Endometrium (tissue), 2 donors: Measurements from ENCODE around the gene PRPF18.
"Not testable (repeated sequence)": the region's sequence is repeated elsewhere in the genome, so short reads cannot be mapped to it uniquely, and the experiment has no call there.

Experiments used
- FAIRE-seq: peaks from 2 replicates; lab custom pipeline; 2012; peaks lifted over from hg19 to GRCh38; lab: Jason Lieb, UNC
- donor health status: control.
- donor health status: control.

The PRPF18 gene

GRCh38 chr10:13586676-13587355, at the start of gene PRPF18:
Gene PRPF18, plus strand, starts transcription at chr10:13586965. Its CDS starts 122 bp downstream, at chr10:13587087.
- peak; percentile 75 for FAIRE-seq

DNA sequence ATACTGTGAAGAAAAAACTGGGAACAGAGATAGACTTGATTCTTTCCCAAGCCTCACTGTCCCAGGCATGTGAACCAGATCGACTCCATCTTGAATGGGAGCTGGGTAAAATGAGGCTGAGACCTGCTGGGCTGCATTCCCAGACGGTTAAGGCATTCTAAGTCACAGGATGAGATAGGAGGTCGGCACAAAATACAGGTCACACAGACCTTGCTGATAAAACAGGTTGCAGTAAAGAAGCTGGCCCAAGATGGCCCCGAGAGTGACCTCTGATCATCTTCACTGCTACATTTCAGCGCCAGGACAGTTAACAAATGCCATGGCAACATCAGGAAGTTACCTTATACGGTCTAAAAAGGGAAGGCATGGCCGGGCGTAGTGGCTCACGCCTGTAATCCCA, 48.8 kb upstream of the PRPF18 start:
- not testable (repeated sequence) for FAIRE-seq

GRCh38 chr10:13542533-13542932, 44.2 kb upstream of the PRPF18 start:
- FAIRE-seq, result no peak

GRCh38 chr10:13550802-13551201, 36.0 kb upstream of the PRPF18 start:
- FAIRE-seq, result no peak

DNA sequence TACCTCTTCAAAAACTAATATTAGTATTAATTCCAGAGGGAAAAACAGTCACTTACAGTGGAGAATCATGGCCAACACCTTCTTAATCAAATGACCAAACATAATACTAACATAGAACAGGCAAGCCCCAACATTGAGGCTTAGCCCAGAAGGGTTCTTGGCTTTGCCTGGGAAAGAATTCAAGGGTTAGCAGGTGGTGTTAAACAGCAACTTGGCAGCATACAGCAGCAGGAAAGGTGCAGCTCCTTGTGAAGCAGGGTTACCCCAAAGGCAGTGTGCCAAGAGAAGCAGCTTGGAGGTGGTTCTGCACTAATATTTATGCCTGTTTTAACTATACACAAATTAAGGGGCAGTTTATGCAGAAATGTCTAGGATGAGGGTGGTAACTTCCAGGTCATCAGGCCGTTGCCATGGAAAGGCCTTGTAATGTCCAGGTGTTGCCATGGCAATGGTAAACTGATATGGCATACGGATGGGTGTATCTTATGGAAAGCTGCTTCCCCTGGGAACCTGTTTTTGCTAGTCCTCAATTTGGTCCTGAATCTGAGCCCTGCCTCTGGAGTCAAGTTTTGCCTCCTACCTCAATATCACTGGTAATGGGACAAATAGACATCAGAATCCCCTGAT, 30.8 kb upstream of the PRPF18 start:
- FAIRE-seq, result no peak

GRCh38 chr10:13559124-13559700, 27.6 kb upstream of the PRPF18 start:
- FAIRE-seq, result no peak

- FAIRE-seq, result no peak
Measured at GRCh38 chr10:13560597-13560996, 26.2 kb upstream of the PRPF18 start.

DNA sequence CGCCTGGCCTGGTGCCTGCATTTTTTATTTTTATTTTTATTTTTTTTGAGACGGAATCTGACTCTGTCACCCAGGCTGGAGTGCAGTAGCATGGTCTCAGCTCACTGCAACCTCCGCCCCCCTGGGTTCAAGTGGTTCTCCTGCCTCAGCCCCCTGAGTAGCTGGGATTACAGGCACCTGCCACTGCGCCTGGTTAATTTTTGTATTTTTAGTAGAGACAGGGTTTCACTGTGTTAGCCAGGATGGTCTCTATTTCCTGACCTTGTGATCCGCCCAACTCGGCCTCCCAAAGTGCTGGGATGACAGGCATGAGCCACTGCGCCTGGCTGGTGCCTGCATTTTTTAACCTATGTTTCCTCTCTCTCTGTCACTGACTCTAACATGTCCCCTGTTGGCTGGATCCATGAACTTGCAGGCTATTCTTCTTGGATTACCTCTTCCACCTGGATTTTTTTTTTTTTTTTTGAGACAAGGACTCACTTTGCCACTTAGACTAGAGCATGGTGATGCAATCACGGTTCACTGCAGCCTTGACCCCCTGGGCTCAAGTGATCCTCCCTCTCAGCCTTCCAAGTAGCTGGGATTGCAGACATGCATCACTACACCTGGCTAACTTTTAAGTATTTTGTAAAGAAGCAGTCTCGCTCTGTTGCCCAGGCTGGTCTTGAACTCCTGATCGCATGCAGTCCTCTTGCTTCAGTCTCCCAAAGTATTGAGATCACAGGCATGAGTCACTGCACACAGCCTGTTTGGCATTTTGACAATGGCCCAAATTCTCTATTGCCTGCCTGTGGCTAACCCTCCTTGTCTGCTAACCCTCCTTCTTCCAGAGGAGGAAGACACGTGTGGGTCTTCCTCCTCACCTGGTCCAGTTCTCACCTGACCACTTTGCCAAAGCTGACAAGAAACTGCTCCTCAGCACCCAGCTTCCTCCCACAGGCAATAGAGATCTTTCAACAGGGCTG, 23.0 kb upstream of the PRPF18 start:
- FAIRE-seq, result no peak

DNA sequence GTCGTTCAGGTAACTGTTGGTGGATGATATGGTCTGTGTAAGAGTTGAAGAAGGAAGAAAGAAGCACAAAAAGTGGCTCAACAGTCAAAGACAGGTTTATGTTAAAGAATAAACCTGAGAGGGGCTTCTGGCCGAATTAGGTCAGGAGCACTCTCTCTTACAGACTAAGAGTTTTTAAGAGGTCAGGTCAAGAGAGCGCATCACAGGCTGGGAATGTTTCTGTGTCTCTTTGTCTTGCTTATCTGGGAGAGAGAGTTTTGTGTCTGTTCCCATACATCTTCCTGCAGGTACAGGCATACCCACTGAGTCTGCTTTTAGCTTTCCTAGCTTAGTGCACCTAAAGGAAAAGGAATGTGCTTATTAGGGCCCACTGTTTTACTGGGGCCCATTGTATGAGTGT, 22.2 kb upstream of the PRPF18 start:
- no peak for FAIRE-seq

- no peak for FAIRE-seq
Measured at GRCh38 chr10:13567030-13567429, 19.7 kb upstream of the PRPF18 start.

DNA sequence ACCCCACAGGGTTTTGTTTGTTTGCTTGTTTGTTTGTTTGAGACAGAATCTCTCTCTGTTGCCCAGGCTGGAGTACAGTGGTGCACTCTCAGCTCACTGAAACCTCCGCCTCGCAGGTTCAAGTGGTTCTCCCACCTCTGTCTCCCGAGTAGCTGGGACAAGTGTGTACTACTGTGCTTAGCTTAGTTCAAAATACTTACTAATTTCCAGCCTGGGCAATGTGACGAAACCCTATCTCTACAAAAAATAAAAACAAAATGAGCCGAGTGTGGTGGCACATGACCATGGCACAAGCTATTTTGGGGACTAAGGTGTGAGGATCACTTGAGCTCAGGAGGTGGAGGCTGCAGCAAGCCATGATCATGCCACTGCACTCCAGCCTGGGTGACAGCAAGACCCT, 15.2 kb upstream of the PRPF18 start:
- FAIRE-seq, result no peak

- FAIRE-seq, result no peak
Measured at GRCh38 chr10:13573960-13574359, 12.8 kb upstream of the PRPF18 start.

- FAIRE-seq, result no peak
Measured at GRCh38 chr10:13585195-13585751, 1.5 kb upstream of the PRPF18 start.

DNA sequence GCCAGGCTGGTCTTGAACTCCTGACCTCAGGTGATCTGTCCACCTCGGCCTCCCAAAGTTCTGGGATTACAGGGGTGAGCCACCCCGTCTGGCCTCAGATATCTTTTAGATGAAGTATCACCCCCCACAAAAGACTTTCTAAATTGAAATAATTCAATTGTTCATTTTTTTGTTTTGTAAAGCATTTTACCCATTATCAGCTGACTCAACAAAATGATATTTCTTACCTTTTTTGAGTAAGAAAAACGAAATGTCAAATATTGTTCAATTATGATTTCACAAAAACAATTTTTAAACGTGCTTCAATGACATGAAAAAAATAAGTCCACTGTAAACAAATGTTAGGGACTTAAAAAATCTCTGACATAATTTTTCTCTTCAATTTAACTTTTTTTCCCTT, 822 bp upstream of the PRPF18 start:
- no peak for FAIRE-seq

GRCh38 chr10:13587391-13587790, 626 bp downstream of the PRPF18 start:
- no peak for FAIRE-seq

- no peak for FAIRE-seq
Measured at GRCh38 chr10:13589316-13589715, 2.6 kb downstream of the PRPF18 start.

DNA sequence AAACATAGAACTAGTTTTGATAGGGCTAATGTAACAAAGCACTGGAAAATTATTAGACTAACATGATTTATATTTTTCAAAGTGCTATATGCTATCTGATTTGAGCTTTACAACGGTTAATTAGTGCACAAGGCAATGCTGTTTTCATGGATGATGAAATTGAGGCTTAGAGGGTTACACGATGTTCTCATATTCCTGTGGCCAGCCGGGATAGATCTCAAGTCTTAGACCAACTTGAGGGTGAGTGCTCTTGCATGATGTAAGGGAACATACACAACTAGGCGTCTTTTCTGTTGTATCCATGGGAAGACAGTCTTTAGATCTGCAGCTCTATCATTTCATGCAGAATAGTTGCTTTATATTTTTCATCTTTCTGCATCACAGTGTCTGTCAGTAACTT, 4.1 kb downstream of the PRPF18 start:
- FAIRE-seq, result no peak

DNA sequence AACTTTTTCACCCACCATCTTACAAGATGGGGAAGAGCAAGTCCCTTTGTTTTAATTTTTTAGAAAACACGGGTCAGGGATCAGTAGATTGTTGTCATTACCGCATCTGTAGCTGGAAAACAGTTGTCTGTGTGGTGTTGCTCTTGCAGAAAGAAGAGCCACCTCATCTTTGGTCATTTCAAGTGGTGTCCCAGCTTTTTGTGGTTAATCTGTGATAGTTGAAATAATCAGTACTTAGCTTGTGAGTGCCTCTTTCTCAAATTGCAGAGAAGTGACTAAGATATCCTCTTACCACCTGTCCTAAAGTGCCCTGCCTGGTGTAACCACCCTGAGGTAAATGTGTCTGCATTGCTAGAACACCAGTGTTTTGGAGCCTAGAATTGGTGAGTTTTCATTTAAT, 5.5 kb downstream of the PRPF18 start:
- no peak for FAIRE-seq

- FAIRE-seq, result no peak
Measured at GRCh38 chr10:13593535-13593934, 6.8 kb downstream of the PRPF18 start.

DNA sequence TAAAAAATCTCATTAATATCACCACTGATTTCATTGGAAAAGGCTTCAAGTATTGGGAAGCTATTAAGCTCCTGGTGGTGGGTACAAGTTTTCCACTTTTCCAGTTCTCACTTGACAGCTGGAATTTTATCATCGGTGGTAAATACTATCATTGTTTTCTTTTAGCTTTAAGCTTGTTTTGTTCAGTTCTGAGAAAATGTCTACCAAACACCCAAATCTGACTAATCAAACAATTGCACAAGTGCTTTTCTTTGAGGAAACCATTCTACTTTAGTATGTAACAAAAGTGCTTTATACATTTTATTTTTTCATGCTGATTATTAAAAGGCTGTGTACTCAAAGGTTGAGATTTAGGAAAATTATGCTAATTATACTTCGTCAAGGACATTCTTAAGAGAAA, 7.9 kb downstream of the PRPF18 start:
- no peak for FAIRE-seq

DNA sequence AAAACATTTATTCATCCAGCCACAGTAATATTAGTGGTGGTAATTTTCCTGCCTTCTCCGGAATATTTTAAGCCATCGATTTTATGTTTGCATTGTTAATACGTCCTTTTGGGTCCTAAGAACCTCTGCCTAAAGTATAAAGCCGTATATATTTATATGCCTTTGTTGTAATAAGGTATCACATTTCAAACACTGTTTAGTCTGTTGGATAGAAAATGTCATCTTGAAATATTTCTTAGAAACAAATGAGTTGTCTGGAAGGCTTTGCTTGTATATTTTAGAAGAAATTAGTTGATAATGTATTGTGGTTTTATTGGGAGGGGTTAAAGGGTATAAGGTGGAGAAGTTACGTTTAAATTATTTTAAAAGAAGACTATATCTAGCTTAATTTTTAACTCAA, 11.1 kb downstream of the PRPF18 start:
- no peak for FAIRE-seq

DNA sequence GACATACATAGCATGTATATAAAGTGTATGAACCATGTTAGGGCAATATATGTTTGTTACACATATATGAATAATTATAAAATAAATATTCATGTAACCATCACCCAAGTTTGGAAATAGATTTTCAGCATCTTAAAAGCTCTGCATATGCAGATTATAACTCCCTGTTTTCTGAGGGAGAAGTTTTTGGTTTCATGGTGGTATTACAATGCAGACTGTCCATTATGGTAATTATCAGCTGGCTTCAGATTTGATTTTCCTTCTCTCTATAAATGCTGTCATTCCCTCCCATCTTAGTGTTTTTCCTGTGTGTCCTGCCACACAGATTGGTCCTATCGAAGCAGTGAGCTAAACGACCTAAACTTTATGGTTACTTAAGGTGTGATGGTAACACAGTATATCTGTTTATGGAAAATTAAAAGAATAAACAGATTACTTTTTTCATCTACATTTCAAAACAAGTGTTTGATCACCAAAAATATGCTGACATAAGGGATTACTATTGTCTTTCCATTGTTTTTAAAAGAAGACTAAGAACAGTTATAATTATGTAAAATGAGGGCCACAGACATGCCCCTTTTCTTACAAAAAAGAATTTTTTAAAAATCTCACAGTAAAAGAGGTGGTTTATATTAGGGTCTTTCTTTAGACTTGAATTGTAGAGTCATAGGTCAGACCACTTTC, 17.7 kb downstream of the PRPF18 start:
- FAIRE-seq, result no peak
